T-helper 1 cell (primary cell): ENCODE data around the gene CRYBA1.
"Not testable (repeated sequence)": the region's sequence is repeated elsewhere in the genome, so short reads cannot be mapped to it uniquely, and the experiment has no call there.

Experiments used
- DNase-seq, 5 donors: peaks; one replicate each; pipeline ENCODE4 v3.0.0-alpha.2; 2012 to 2020
- total RNA-seq, 4 donors: gene quantifications; one replicate each; lab custom pipeline; 2026; lab: John Stamatoyannopoulos, UW

CRYBA1 gene
- total RNA-seq, result 0 reads per million in 4 donors

- DNase-seq, result no peak
These were observed at the start of gene CRYBA1 for GRCh38 chr17:29246628-29247027. Gene CRYBA1 (plus strand): TSS chr17:29246859. CDS start chr17:29246864, 5 bp downstream.

- no peak for DNase-seq
These were observed 49.0 kb upstream of the CRYBA1 start for GRCh38 chr17:29197516-29198272.

GRCh38 chr17:29204068-29204804 lies 42.4 kb upstream of the CRYBA1 start:
- DNase-seq, result not testable (repeated sequence)

GRCh38 chr17:29205047-29205446 lies 41.6 kb upstream of the CRYBA1 start:
- no peak for DNase-seq

- DNase-seq, result no peak
These were observed 38.7 kb upstream of the CRYBA1 start for GRCh38 chr17:29207975-29208374.

- no peak for DNase-seq
These were observed 37.6 kb upstream of the CRYBA1 start for GRCh38 chr17:29209073-29209472.

- DNase-seq, result no peak
These were observed 35.8 kb upstream of the CRYBA1 start for GRCh38 chr17:29210879-29211278.

GRCh38 chr17:29212094-29212631 lies 34.5 kb upstream of the CRYBA1 start:
- DNase-seq, result no peak

- no peak for DNase-seq
These were observed 34.0 kb upstream of the CRYBA1 start for GRCh38 chr17:29212681-29213121.

GRCh38 chr17:29214215-29215146 lies 32.2 kb upstream of the CRYBA1 start:
- no peak for DNase-seq

- no peak for DNase-seq
These were observed 31.5 kb upstream of the CRYBA1 start for GRCh38 chr17:29215174-29215573.

- DNase-seq, result no peak
These were observed 30.9 kb upstream of the CRYBA1 start for GRCh38 chr17:29215717-29216116.

- DNase-seq, result no peak
These were observed 30.5 kb upstream of the CRYBA1 start for GRCh38 chr17:29216181-29216580.

- no peak for DNase-seq
These were observed 29.8 kb upstream of the CRYBA1 start for GRCh38 chr17:29216856-29217255.

- DNase-seq, result peak; percentile 33 to 65 (median 56)
These were observed 27.1 kb upstream of the CRYBA1 start for GRCh38 chr17:29219378-29220047.

- DNase-seq, result not testable (repeated sequence)
These were observed 25.3 kb upstream of the CRYBA1 start for GRCh38 chr17:29221338-29221737.

- DNase-seq, result no peak
These were observed 21.3 kb upstream of the CRYBA1 start for GRCh38 chr17:29225396-29225795.

GRCh38 chr17:29233301-29233700 lies 13.4 kb upstream of the CRYBA1 start:
- DNase-seq, result no peak

GRCh38 chr17:29234972-29235371 lies 11.7 kb upstream of the CRYBA1 start:
- not testable (repeated sequence) for DNase-seq

GRCh38 chr17:29235904-29236303 lies 10.8 kb upstream of the CRYBA1 start:
- no peak for DNase-seq

- no peak for DNase-seq
These were observed 9.1 kb upstream of the CRYBA1 start for GRCh38 chr17:29237476-29238132.
